K562 (cell line): ENCODE measurements around the gene GRM2. TPM values are rescaled to one million over a fixed set of nuclear protein-coding genes. Genes with fewer than 3 reads are reported as not detected.

ENCODE experiments used
- ATAC-seq: fragments of 200-7000 bp; cut with Tn5 transposase; 3 replicates; pipeline ENCODE4 v1.9.1; 2020; ENCODE audit warnings: moderate library complexity
- BruUV-seq: library from RNA; stranded (reverse); fragments of 400-500 nt; replicated peaks from 2 replicates; lab custom pipeline; 2021; lab: Mats Ljungman, UMichigan
- CTCF ChIA-PET: fragments of 300-600 bp; formaldehyde crosslinking; extraction: SDS; loops from one replicate; lab custom pipeline; 2021; ENCODE audit warnings: low intra/inter-chr PET ratio; lab: Yijun Ruan, JAX
- POLR2A ChIA-PET: fragments of 300-600, 350-650 bp; sonication (Branson Sonifier 250); formaldehyde crosslinking; extraction: SDS; loops from one replicate; lab custom pipeline; 2021; ENCODE audit warnings: antibody characterized with exemption, inconsistent platforms; lab: Yijun Ruan, JAX
- DNase-seq, 4 experiments: peaks; one replicate each; pipeline versions ENCODE4 v3.0.0 to v3.0.0-alpha.2; 2011 to 2018; ENCODE audit warnings: low spot score in 3 of 4, mixed read lengths in 3 of 4; ENCODE audit errors: extremely low read depth in 1 of 4
- FAIRE-seq: peaks from 2 replicates; lab custom pipeline; 2011; peaks lifted over from hg19 to GRCh38; lab: Jason Lieb, UNC
- H2AFZ ChIP-seq: 2 replicates; pipeline ENCODE4 v1.6.0; 2011; ENCODE audit warnings: low read depth, low read length, control low read depth, inconsistent platforms
- H3K27ac ChIP-seq: fragments of 200-600 bp; 3 replicates; pipeline ENCODE4 v1.8.0; 2011; ENCODE audit warnings: low read depth, mild to moderate bottlenecking, control low read depth, inconsistent platforms, low read length, moderate library complexity, mixed read lengths; ENCODE audit errors: extremely low read depth
- H3K27me3 ChIP-seq, 2 experiments: fragments of 300-600 bp in 1 of 2; 2 replicates in 1 of 2; 3 replicates in 1 of 2; pipeline versions ENCODE4 v1.6.0 to v1.8.0; 2011; ENCODE audit warnings: inconsistent platforms in 2 of 2, low read length in 2 of 2, mild to moderate bottlenecking in 1 of 2, mixed read lengths in 1 of 2, moderate library complexity in 1 of 2; ENCODE audit not compliant: control insufficient read depth in 2 of 2, insufficient read depth in 2 of 2
- H3K36me3 ChIP-seq: fragments of 300-600 bp; 3 replicates; pipeline ENCODE4 v1.8.0; 2011; ENCODE audit warnings: mild to moderate bottlenecking, low read length, inconsistent platforms; ENCODE audit not compliant: control insufficient read depth, insufficient read depth
- H3K4me1 ChIP-seq, 2 experiments: fragments of 200-600 bp in 1 of 2; replicated peaks in 1 of 2; 2 replicates in 1 of 2; 3 replicates in 1 of 2; pipeline versions ENCODE4 v1.5.1 to v1.8.0; 2011; ENCODE audit warnings: inconsistent platforms in 2 of 2, low read length in 2 of 2, mild to moderate bottlenecking in 1 of 2, mixed read lengths in 1 of 2, moderate library complexity in 1 of 2; ENCODE audit not compliant: control insufficient read depth in 2 of 2, insufficient read depth in 2 of 2
- H3K4me2 ChIP-seq: 2 replicates; pipeline ENCODE4 v1.6.1; 2011; ENCODE audit warnings: low read length, control low read depth, inconsistent platforms, mixed read lengths; ENCODE audit not compliant: insufficient read depth
- H3K4me3 ChIP-seq: fragments of 200-600 bp; sonication (generic), shearing (Covaris generic); 2 replicates; pipeline ENCODE4 v1.5.1; 2016; ENCODE audit warnings: control low read depth, inconsistent platforms
- H3K79me2 ChIP-seq: fragments of 200-600 bp; 3 replicates; pipeline ENCODE4 v1.8.0; 2011; ENCODE audit warnings: low read length, inconsistent platforms; ENCODE audit not compliant: control insufficient read depth, insufficient read depth
- H3K9ac ChIP-seq, 2 experiments: 2 replicates each; pipeline versions ENCODE4 v1.6.0 to v1.6.1; 2011; ENCODE audit warnings: low read depth in 2 of 2, low read length in 2 of 2, control low read depth in 1 of 2, inconsistent platforms in 1 of 2, mild to moderate bottlenecking in 1 of 2, mixed read lengths in 1 of 2; ENCODE audit not compliant: insufficient read depth in 1 of 2
- H3K9me1 ChIP-seq: one replicate; pipeline ENCODE4 v1.6.0; 2011; ENCODE audit warnings: inconsistent platforms, mild to moderate bottlenecking, low read length, moderate library complexity; ENCODE audit not compliant: control insufficient read depth, insufficient read depth
- H3K9me3 ChIP-seq: replicated peaks from 2 replicates; pipeline ENCODE4 v1.5.1; 2011; ENCODE audit warnings: low read depth, low read length, inconsistent platforms; ENCODE audit not compliant: control insufficient read depth, insufficient read depth
- H4K20me1 ChIP-seq: replicated peaks from 2 replicates; pipeline ENCODE4 v1.6.1; 2011; ENCODE audit warnings: low read length, inconsistent platforms, mixed read lengths; ENCODE audit not compliant: control insufficient read depth, insufficient read depth
- AFF4 ChIP-seq: sonication (generic); formaldehyde crosslinking; IDR thresholded peaks from 2 replicates; pipeline ENCODE4 v1.8.0; 2023; ENCODE audit warnings: mild to moderate bottlenecking, missing genetic modification reagents
- BRF1 ChIP-seq: IDR thresholded peaks from 3 replicates; pipeline ENCODE4 v1.6.1; 2011; ENCODE audit warnings: borderline replicate concordance, mild to moderate bottlenecking; ENCODE audit not compliant: insufficient read length; ENCODE audit errors: extremely low read depth
- EGR1 ChIP-seq: fragments of 450-650 bp; conservative IDR thresholded peaks from 2 replicates; pipeline ENCODE4 v1.6.1; 2017; ENCODE audit warnings: mild to moderate bottlenecking
- MCM3 ChIP-seq: fragments of 450-650 bp; IDR thresholded peaks from 2 replicates; pipeline ENCODE4 v1.6.1; 2016
- RNF219 ChIP-seq: fragments of 250-450 bp; sonication (Bioruptor Pico); IDR thresholded peaks from 2 replicates; pipeline ENCODE4 v1.5.0; 2022; ENCODE audit warnings: mild to moderate bottlenecking
- WGBS: fragments of 100-300 bp; shearing (Covaris generic); methylation state at CpG from one replicate; pipeline ENCODE4 v1.1.6; 2016; ENCODE audit warnings: low coverage, mixed read lengths; ENCODE audit not compliant: insufficient coverage; ENCODE audit errors: missing lambda C conversion rate; 5-methylcytosine and 5-hydroxymethylcytosine counted together
- in situ Hi-C: fragments of 300-500 bp; cut with MboI; formaldehyde crosslinking; loops from 4 replicates; pipeline ENCODE4 v1.15.0; 2018; ENCODE audit warnings: inconsistent platforms, mixed read lengths
- intact Hi-C: fragments of 100-400 bp; cut with micrococcal nuclease; formaldehyde crosslinking; loops from 2 replicates; pipeline ENCODE4 v1.14.2; 2022
- polyA plus RNA-seq, 8 experiments: library from polyadenylated mRNA; depleted of rRNA in 4 of 8; stranded (reverse) in 5 of 8; unstranded in 3 of 8; fragments of >200 nt; fragmentation: Nextera tagmentation in 2 of 8; fragmentation: Illumina TruSeq in 1 of 8; extraction: Ambion mirVana in 2 of 8; extraction: Trizol in 1 of 8; gene quantifications; 2 replicates each; pipeline versions ENCODE4 v1.2.1 to v1.2.3, GENCODE V29; 2011 to 2014; ENCODE audit warnings: inconsistent platforms in 1 of 8, missing spikeins in 1 of 8
- total RNA-seq, 7 experiments: library from RNA; depleted of rRNA in 6 of 7; stranded (reverse); fragments of >200 nt in 6 of 7; fragmentation: Illumina TruSeq in 2 of 7; extraction: Trizol in 2 of 7; gene quantifications; 2 replicates each; pipeline versions ENCODE4 v1.2.1 to v1.2.3, GENCODE V29; 2011 to 2021; ENCODE audit warnings: low replicate concordance in 1 of 7

Gene GRM2
- total and polyA plus RNA-seq, 9 of the 15 experiments (the other 6 are each of a cell fraction or from before 2014, with no cell fraction given), result not detected

GRCh38 chr3:51709675-51710074 is 2.8 kb downstream of the GRM2 start:
- Histone ChIP-seq H3K4me2 (no peak overlapping the region), H3K9ac (no peak overlapping the region), H2AFZ (no peak overlapping the region), H4K20me1 (peaks cover 9% of the 10 kb centered on the region), H3K9me1 (no peaks in the 10 kb centered on the region), H3K4me3 (no peak overlapping the region), H3K79me2 (no peaks in the 10 kb centered on the region), H3K9me3 (no peaks in the 10 kb centered on the region), H3K36me3 (no peaks in the 10 kb centered on the region), H3K27me3 (peaks cover 0 to 31% of the 10 kb centered on the region in 2 experiments; a peak in 2 of 5 replicates), H3K27ac (no peak overlapping the region), H3K4me1 (peaks cover 0 to 4% of the 10 kb centered on the region in 2 experiments; a peak in 2 of 5 replicates)
- FAIRE-seq (no peak), ATAC-seq (no peak), DNase-seq (no peak)
- ChIA-PET CTCF (no interaction called here), POLR2A (interaction anchor here (0.6 kb wide), 1 partner anchor 257 kb away, joined by 3 read pairs; the partner anchor contains the start of gene PCBP4)
- intact Hi-C loops, result no loop called here
- no TSS peak for BruUV-seq
- in situ Hi-C loops, result no loop called here
- WGBS, result 0% methylated on average over 1 of the region's 4 CpGs
- TF ChIP-seq MCM3, result no peak
- TF ChIP-seq EGR1, result peak; percentile 63

GRCh38 chr3:51710631-51711351 is 3.9 kb downstream of the GRM2 start:
- ChIA-PET CTCF (interaction anchor here (1.1 kb wide), 1 partner anchor 89 kb away, joined by 5 read pairs; no protein-coding TSS in a partner anchor), POLR2A (no interaction called here)
- FAIRE-seq, result no peak
- Histone ChIP-seq H2AFZ (no peak overlapping the region), H3K9me1 (no peaks in the 10 kb centered on the region), H3K9me3 (no peaks in the 10 kb centered on the region), H3K4me1 (peaks cover 0 to 4% of the 10 kb centered on the region in 2 experiments; a peak in 2 of 5 replicates), H3K4me3 (no peak overlapping the region), H3K4me2 (no peak overlapping the region), H3K36me3 (no peaks in the 10 kb centered on the region), H4K20me1 (0 out of 2 replicates have a peak, but pooled peaks cover 6% of the 10 kb centered on the region), H3K27me3 (peaks cover 0 to 42% of the 10 kb centered on the region in 2 experiments; a peak in 4 of 5 replicates), H3K27ac (no peak overlapping the region), H3K79me2 (no peaks in the 10 kb centered on the region), H3K9ac (no peak overlapping the region)
- no TSS peak for BruUV-seq
- peak; percentile 60; the same call in 2 of the 3 replicates for ATAC-seq
- peak in 1 of 4 experiments; percentile 8 for DNase-seq
- whole genome bisulfite sequencing, result 12% methylated on average over 6 of the region's 10 CpGs
- in situ Hi-C loops (no loop called here), intact Hi-C loops (no loop called here)
- TF ChIP-seq BRF1, result no peak
- no peak for TF ChIP-seq AFF4
- no peak for TF ChIP-seq RNF219 (CRISPR knock-in tag)
